Activated CD4-positive, alpha-beta T cell treated with anti-CD3 and anti-CD28 coated beads, Interleukin-2, amount 50 U/mL, for 16 hours (primary cell): ENCODE measurements around the gene TTF1.

Source experiments
- DNase-seq: peaks from one replicate; pipeline ENCODE4 v3.0.0-alpha.2; 2020

The TTF1 gene, protein sequence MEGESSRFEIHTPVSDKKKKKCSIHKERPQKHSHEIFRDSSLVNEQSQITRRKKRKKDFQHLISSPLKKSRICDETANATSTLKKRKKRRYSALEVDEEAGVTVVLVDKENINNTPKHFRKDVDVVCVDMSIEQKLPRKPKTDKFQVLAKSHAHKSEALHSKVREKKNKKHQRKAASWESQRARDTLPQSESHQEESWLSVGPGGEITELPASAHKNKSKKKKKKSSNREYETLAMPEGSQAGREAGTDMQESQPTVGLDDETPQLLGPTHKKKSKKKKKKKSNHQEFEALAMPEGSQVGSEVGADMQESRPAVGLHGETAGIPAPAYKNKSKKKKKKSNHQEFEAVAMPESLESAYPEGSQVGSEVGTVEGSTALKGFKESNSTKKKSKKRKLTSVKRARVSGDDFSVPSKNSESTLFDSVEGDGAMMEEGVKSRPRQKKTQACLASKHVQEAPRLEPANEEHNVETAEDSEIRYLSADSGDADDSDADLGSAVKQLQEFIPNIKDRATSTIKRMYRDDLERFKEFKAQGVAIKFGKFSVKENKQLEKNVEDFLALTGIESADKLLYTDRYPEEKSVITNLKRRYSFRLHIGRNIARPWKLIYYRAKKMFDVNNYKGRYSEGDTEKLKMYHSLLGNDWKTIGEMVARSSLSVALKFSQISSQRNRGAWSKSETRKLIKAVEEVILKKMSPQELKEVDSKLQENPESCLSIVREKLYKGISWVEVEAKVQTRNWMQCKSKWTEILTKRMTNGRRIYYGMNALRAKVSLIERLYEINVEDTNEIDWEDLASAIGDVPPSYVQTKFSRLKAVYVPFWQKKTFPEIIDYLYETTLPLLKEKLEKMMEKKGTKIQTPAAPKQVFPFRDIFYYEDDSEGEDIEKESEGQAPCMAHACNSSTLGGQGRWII

DNA sequence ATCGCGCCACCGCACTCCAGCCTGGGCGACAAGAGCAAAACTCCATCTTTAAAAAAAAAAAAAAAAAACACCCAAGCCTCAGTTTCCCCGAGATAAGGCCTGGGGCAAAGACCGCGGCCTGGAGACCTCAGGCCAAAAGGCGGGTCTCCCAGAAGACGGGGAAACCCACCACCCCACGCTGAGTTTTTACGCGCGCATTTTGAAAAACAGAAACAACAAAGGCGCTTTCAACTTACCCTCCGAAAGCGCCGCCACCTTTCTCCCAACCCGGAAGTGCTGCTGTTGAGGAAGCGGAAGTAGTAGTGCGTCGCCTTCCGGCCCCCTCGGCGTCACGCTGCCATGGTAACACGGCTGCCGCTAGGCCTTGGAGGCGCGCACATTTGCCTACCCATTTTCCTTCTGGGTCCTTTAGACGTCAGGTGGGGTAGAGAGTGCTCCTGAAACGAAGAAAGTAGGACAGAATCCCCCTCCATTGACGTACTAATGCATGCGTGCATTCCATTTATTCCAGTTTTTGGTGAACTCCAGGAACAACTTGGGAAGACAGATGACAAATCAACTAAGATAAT lies at the start of gene TTF1:
Gene TTF1, minus strand, starts transcription at position 287 of the 569 bp plus-strand sequence. CDS start 4,019 bp downstream, outside the sequence.
- peak; percentile 95 for DNase-seq

DNA sequence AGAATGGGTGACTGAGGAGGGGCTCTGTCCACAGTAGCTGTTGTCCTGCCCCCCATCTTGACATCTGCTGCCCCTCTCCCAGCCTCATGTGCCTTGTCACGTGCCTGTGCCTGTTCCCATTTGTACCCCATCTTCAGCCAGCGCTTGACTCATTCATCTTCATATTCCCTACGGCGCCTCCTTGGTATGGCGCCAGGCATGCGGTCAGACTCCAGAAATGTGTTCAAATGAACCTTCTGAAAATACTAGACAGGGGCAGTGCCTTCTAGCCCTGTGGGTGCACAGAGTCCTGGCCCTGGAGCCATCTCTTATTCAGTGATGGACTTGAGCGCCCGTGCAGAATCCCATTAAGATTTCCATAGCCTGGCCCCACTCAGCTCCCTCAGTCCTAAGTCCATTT lies 49.6 kb upstream of the TTF1 start:
- no peak for DNase-seq

DNA sequence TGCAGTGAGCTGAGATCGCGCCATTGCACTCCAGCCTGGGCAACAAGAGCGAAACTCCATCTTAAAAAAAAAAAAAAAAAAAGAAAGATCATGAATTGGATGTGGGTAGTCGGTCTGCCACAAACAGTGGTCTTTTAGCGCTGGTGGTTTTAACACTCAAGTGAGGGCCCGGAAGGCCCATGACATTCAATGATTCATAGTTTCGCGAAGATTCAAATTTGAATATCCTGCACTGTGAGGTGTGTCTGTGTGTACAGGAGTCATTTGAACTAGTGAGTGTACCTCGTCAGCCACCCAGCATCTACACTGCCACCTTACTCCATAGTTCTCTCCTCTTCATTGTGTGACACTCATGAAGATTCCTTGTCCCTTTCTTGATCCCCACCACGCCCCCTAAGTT lies 44.6 kb upstream of the TTF1 start:
- peak; percentile 66 for DNase-seq

DNA sequence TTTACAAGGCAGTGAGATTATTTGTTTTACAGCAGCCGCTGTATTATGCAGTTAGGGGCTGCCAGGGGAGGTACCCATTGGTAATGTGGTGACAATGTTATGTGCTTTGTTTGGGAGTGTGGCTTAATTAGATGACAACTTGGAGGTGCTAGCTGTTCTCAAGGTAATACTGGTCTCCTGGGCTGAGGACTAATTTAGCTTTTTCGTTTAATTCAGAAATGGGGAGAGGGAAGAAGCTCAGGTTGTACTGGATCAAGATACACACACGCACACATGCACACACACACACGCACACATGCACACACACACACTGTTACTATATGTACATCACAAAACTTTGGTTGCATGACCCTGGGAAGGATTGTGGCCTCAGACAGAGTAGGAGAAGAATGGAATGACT lies 41.3 kb upstream of the TTF1 start:
- DNase-seq, result no peak

DNA sequence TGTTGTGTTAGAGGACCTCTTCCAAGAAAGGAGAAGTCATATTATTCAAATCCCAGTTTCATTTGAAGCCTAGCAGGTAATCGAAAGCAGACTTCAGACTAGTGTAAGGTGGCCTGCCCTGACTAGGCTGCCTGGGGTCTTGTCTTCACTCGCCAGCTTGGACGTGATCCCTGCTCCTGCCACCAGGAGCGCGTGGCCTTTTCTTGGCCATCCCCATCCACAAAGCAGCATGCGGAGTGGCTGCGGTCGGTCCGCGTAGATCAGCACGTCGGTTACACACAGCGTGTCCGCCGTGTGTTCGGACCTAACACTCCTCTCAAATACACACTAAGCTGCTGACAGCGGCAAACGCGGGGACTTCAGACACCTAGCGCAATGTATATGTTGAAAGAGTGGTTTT lies 40.7 kb upstream of the TTF1 start:
- DNase-seq, result no peak

DNA sequence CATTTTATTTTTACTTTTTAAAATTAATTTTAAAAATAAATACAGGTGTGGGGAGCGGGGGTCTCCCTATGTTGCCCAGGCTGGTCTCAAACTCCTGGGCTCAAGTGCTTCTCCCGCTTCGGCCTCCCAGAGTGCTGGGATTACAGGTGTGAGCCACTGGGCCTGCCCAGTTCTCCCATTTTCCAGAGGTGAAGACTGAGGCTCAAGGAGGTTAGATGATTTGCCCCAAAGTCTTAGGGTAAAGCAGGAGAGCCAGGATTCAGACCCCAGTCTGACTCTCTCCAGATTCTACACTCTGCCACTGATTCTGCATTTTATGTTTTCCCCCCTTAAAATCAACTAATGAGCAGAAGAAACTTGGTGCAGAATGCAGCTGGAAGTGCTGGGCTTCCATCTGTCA lies 40.2 kb upstream of the TTF1 start:
- no peak for DNase-seq

GRCh38 chr9:132443951-132444607 lies 37.4 kb upstream of the TTF1 start:
- no peak for DNase-seq

DNA sequence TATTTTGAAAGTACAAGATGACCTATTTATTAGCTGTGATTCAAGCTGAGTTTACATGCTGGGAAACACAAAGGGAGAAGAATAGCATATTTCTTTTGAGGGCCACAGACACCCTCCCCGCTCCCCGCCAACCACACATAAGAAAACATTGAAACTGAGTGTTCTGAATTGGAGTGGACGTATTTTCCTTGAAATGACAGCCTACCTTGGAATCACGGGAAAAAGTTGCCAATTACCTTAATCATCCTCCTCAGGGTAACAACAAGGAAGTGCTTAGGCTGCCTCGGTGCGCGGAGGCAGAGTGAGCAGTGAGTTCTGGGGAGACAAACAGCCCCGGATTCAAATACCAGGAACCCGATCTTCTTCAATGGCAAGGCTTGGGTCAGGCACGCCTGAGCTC lies 34.8 kb upstream of the TTF1 start:
- DNase-seq, result no peak

DNA sequence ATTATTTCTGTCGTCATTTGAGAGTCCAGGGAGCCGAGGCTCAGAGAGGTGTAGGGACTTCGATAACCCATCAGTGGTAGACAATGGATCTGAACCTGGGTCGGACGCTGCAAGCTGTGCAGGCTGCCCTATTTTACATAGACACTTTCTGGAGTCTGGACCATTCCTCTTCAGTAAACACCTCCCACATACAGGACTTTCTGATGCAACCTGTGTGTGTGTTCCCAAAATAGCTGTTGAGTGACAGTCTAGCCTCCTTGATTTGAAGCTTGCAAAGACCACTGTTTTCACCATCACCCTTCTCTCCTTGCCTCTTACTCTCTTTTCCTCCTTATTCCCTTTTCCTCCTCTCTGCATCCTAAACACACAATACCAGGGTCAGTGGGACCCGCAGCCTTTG lies 34.1 kb upstream of the TTF1 start:
- DNase-seq, result no peak

DNA sequence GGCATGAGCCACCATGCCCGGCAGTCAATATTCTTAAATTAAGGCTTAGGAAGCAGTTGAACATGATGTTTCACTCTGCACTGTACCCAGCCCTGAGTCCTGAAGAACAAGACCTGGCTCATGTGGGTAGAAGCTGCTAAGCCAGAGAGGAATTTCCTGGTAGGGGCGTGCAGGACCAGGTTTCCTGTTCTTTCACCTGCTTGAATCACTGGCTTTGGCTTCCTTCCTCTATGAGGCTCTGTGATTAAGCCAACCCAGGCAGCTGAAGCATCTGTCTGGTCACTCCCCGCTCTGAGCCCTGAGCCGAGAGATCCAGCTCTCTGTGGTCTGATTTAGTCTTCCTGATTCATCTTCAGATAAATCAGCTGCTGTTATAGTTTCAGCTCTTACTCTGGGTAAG lies 32.5 kb upstream of the TTF1 start:
- DNase-seq, result no peak

- no peak for DNase-seq
Measured at GRCh38 chr9:132434881-132435280, 28.2 kb upstream of the TTF1 start.

DNA sequence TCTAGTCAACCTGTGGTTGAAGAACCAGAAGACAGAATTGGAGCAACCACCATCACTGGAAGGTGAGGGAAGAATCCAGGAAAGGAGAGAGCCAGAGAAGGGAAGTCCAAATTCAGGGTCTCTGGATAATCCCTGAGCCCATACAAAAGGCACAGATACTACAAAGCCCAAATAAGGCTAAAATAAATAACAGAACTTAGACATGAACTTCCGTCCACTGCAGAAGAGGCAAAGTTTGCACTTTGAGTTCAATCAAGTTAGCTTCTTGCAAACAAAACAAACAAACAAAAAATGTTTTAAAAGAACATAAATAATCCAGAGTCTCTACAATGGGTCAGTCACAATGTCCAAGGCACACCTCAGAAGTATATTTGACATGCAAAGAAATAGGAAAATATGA lies 24.4 kb upstream of the TTF1 start:
- no peak for DNase-seq

- DNase-seq, result no peak
Measured at GRCh38 chr9:132426639-132427414, 20.2 kb upstream of the TTF1 start.

- DNase-seq, result no peak
Measured at GRCh38 chr9:132425675-132426062, 19.0 kb upstream of the TTF1 start.

DNA sequence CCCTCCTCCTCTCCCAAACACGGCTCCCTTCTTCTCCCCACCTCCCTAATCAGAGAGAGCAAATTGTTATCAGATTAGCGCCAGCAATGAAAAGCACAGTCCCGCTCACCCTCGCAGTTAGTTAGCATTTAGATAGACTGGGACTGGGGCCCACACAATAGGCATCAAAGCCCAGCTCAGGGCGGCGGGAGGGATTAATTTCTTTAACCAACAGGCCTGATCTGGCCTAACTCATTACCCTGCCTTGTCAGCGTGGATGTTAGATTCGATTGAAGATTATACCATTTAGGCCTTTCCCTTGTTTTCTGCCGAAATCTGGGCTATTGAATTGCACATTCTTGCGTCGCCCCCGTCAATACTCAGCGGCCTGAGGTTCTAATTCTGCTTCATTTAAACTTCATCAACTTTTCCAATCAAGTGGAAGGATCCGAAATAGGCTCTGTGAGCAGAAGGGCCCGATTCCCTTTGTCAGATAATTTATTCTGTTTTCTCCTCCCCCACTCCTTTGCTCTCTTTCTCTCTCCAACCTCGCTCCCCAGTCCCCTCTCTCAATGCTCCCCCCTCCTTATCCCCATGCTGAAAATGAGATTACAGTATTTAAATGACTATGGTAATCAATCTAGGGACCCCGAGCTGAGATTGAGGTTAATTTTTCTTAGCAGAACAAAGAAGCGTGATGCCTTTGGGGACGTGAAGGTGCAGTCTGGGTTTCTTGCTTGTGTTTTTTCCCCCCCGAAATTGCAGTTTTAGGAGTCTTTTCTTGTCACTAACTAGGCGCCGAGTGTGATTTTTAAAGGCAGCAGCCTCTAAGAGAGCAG lies 18.4 kb upstream of the TTF1 start:
- no peak for DNase-seq

DNA sequence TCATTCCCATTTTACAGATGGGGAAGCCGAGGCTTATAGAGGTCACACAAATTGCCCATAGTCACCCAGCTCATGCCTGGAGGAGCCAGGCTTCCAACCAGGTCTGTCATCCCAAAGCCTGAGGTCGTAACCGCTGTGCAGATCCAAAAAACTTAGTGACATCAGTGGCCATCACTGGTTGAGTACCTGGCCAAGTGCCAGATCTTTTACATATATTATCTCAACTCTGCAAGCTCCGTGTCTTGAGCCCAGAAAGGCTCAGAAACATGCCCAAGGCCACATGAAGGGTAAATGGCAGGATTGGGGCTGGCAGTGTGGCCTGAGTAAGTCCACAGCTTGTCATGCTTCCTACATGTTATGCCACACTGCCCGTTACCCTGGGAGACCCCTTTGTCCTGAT lies 16.9 kb upstream of the TTF1 start:
- no peak for DNase-seq

- no peak for DNase-seq
Measured at GRCh38 chr9:132422574-132422973, 15.9 kb upstream of the TTF1 start.

DNA sequence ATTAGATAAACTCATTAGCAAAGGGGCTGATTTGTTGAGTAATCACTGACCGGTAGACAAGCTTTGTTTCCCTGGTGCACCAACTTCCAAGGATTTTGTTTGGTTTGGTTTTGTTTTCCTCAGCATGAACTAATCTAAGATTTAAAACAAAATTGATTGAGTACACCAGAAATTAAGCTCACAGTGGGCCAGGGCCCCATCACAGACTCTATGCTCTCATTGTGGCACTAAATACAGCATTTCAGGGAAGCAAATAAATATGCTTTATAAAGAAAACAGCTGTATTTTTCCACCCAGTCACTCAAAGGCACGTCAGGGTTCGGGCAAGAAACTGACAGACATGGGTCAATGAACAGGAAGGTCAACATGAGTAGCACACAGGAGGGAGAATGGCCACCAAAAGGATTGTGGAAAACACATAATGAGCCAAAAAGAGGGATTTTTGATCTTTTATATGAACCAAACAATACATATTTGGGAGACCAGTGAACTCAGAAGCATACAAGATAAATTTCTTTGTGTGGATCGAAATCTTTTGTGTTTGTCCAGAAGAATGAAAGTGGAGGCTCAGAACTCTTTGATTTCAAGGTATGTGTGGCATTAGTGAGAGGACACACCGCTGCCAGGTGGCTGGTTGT lies 12.2 kb upstream of the TTF1 start:
- DNase-seq, result no peak

GRCh38 chr9:132415181-132415580 lies 8.5 kb upstream of the TTF1 start:
- DNase-seq, result no peak

DNA sequence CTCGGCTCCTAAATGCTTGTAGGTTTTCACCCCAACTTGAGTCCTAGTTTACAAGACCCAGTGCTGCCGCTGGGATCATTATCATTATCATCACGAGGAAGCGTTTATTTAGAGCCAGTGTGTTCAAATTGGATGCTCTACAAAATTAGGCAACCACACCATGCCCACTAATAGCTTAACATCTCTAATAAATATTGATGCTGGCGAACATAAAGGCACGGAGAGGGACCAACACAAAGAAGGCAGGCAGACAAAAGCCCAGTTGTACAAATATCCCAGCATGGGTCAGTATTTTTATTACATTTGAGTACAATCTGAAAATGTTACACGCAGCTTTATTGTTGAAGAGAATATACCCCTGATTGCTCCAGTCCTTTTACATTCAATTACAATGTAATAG lies 8.1 kb upstream of the TTF1 start:
- no peak for DNase-seq

DNA sequence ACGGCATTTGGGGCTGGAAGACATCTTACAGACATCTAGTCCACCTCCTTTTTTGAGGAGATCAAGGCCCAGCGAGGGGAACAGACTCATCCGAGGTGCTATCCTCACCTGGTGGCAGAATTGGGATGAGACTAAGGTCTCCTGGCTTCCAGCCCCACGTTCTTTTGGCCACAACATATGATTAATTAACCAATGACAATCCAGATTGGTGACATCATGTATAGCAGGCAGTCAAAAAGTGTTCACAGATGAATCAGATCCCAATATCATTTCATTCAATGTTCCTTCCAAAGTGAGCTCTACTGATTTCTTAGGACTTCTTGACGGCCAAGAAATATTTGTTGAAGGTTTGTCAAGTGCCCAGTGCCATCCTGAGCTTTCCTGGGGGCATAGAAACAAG lies 7.3 kb upstream of the TTF1 start:
- DNase-seq, result no peak
